ENCODE results near the gene ABCC11. TPM values are rescaled to one million over a fixed set of nuclear protein-coding genes. Genes with fewer than 3 reads are reported as not detected.

ABCC11 gene
- total RNA-seq, 1 donor from 2014 or later, result 0.05 TPM

GRCh38 chr16:48180868-48181480, 66.4 kb downstream of the ABCC11 start:
- DNase-seq, result no peak
- Histone ChIP-seq H3K4me3 (no peak overlapping the region), H3K9me3 (replicated peaks) (peaks cover 4% of the 10 kb centered on the region), H3K27ac (replicated peaks) (no peak overlapping the region), H3K36me3 (no peaks in the 10 kb centered on the region), H3K4me1 (no peaks in the 10 kb centered on the region), H3K27me3 (ENCODE audit: low read depth) (peaks cover 7% of the 10 kb centered on the region)
- intact Hi-C loops (cut with micrococcal nuclease), result no loop called here
- TF ChIP-seq, protein P1, sequence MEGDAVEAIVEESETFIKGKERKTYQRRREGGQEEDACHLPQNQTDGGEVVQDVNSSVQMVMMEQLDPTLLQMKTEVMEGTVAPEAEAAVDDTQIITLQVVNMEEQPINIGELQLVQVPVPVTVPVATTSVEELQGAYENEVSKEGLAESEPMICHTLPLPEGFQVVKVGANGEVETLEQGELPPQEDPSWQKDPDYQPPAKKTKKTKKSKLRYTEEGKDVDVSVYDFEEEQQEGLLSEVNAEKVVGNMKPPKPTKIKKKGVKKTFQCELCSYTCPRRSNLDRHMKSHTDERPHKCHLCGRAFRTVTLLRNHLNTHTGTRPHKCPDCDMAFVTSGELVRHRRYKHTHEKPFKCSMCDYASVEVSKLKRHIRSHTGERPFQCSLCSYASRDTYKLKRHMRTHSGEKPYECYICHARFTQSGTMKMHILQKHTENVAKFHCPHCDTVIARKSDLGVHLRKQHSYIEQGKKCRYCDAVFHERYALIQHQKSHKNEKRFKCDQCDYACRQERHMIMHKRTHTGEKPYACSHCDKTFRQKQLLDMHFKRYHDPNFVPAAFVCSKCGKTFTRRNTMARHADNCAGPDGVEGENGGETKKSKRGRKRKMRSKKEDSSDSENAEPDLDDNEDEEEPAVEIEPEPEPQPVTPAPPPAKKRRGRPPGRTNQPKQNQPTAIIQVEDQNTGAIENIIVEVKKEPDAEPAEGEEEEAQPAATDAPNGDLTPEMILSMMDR (IDR thresholded peaks at IDR 0.05; ENCODE audit: borderline replicate concordance), result no peak

DNA sequence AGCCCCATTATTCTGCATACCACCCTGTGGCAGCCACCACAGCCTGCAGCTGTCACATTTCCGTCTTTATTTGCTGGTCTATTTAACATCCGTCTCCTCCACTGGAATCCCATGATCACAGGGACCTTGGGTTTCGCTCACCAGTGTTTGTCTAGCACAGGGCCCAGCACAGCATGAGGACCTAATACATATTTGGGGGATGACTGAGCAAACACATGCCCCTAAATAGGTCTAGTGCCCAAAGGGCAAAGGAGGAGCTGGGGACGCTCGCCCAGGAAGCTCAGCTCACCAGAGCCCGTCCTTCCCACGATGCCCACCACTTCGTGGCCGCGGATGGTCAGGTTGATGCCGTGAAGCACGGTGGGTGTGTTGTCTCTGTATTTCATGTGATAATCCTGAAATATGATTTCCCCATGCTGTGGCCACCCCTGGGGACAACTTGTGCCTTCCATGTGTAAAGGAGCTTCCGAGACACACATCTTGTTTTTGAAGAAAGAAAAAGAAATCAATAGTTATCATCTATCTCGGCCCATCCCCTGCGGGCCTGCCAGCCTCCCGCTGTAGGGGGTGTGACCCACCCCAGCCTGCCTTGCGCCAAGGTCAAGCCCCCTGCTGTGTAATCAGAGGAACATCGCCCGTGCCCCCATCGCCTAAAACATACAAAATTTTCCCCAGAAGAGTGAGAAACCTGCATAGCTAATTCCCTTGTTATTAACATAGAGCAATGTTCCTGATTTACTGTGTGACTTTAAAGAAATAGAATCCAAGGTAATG, 70.5 kb downstream of the ABCC11 start:
- TF ChIP-seq, protein P1 (IDR thresholded peaks at IDR 0.05; ENCODE audit: borderline replicate concordance), result no peak
- DNase-seq, result no peak
- intact Hi-C loops (cut with micrococcal nuclease), result no loop called here
- Histone ChIP-seq H3K27me3 (ENCODE audit: low read depth) (peaks cover 14% of the 10 kb centered on the region), H3K36me3 (no peaks in the 10 kb centered on the region), H3K4me3 (no peak overlapping the region), H3K4me1 (no peaks in the 10 kb centered on the region), H3K27ac (replicated peaks) (no peak overlapping the region), H3K9me3 (replicated peaks) (peaks cover 4% of the 10 kb centered on the region)

DNA sequence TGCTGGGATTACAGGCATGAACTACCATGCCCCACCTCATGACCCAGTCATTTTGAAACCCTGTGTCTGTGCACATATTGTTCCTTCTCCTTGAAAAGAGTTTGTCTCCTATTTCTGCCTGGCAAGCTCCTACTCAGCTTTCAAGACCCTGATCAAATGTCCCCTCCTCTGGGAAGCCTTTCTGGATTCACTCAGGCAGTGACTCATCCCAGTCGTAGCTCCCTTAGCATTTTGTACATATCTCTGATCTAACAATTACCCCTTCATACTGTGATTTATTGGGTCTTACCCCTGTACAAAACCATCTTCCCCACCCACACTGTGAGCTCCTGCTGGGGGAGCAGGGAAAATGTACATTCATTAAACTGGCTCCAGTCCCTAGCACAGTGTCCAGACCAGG, 73.5 kb downstream of the ABCC11 start:
- TF ChIP-seq, protein P1 (IDR thresholded peaks at IDR 0.05; ENCODE audit: borderline replicate concordance), result no peak
- H3K9me3 ChIP-seq (replicated peaks), result no peaks in the 10 kb centered on the region
- no peak overlapping the region for H3K27ac ChIP-seq (replicated peaks)
- intact Hi-C loops (cut with micrococcal nuclease), result no loop called here
- H3K4me1 ChIP-seq, result no peaks in the 10 kb centered on the region
- no peak overlapping the region for H3K4me3 ChIP-seq
- peaks cover 14% of the 10 kb centered on the region for H3K27me3 ChIP-seq (ENCODE audit: low read depth)
- no peak for DNase-seq
- no peaks in the 10 kb centered on the region for H3K36me3 ChIP-seq

DNA sequence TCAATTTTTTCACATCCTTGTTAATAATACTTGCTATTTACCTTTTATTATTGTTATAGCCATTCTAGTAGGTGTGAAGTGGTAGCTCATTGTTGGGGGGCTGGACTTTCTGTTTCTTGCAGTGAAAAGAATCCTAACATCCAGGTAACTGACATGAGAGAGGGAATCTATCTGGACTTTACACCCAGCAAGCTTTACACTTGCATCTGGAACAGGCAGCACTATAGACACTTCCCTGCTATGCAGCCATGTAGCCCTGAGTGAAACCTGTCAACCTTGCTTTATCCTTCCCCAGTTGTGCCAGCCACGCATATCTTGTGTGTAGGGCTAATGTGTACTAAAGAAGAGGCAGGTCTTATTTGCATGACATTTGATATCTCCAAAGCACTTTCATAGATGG, 74.7 kb downstream of the ABCC11 start:
- TF ChIP-seq, protein P1 (IDR thresholded peaks at IDR 0.05; ENCODE audit: borderline replicate concordance), result no peak
- no peaks in the 10 kb centered on the region for H3K36me3 ChIP-seq

DNA sequence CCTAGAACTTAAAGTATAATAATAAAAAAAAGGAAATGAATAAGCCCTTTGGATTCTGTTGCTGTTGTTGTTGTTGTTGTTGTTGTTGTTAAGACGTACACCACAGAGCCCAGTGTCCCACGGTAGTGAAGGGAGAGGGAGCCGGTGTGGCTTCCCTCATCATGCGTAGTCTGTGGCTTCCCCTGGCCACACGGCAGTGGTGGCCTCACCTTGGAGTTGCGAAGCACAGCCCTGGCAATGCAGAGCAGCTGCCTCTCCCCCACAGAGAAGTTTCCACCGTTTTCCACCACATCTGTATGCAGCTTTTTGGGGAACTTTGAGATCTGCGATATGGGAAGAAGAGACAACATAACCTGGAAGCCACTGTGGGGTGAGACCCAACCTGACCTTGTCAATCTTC, 77.4 kb downstream of the ABCC11 start:
- Histone ChIP-seq H3K4me1 (peaks cover 7% of the 10 kb centered on the region), H3K4me3 (no peak overlapping the region), H3K27me3 (ENCODE audit: low read depth) (no peaks in the 10 kb centered on the region), H3K36me3 (no peaks in the 10 kb centered on the region), H3K9me3 (replicated peaks) (no peaks in the 10 kb centered on the region), H3K27ac (replicated peaks) (no peak overlapping the region)
- TF ChIP-seq, protein P1 (IDR thresholded peaks at IDR 0.05; ENCODE audit: borderline replicate concordance), result no peak
- intact Hi-C loops (cut with micrococcal nuclease), result loop anchor here (10.0 kb wide), 1 partner anchor 1135 kb away; no protein-coding TSS in a partner anchor
- no peak for DNase-seq

More for the DNA sequence above, 74.7 kb downstream of the ABCC11 start:
- Histone ChIP-seq H3K27ac (replicated peaks) (no peak overlapping the region), H3K9me3 (replicated peaks) (no peaks in the 10 kb centered on the region), H3K4me3 (no peak overlapping the region), H3K4me1 (no peaks in the 10 kb centered on the region), H3K27me3 (ENCODE audit: low read depth) (peaks cover 14% of the 10 kb centered on the region)
- intact Hi-C loops (cut with micrococcal nuclease), result no loop called here
- DNase-seq, result no peak

Measured in left ventricle myocardium inferior (tissue), 1 donor.